ENCODE data around the gene IFNLR1.
A peak's percentile ranks its signal among the peaks of the same experiment; 100 is the strongest.

The IFNLR1 gene

DNA sequence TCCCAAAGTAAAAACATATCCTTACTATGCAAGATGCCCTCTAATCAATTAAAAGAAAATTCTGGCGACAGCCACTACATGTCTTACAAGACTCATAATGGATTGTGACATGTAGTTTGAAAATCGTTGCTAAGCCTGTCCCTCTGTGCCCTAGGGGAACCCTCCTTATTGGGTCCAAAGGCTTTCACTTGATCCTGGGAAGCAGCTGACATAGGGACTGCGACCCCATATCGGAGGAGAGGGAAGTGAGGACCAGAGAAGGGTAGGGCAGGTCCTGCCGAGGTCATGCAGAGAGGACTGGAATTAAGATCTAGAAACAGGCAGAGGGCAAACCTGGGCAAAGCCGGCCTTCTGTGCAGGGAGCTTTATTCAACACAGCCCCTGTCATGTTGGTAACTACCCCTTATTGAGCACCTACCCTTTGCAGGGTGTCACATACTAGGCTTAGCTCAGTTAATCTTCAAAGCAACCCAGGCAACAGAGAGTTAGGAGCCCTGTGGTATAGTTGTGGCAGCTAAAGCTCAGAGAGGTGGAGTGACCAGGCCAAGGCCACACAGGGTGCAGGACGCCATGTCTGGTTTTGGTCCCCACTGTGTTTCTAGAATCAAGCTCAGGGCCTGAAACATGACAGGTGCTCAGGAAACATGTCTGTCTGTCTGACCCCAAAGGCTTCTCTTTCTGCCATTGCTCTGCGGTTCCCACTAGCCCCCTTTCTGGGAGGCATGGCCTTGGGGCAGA is 18.4 kb upstream of the IFNLR1 start:
- no peak for DNase-seq (ENCODE audit: low read depth)

DNA sequence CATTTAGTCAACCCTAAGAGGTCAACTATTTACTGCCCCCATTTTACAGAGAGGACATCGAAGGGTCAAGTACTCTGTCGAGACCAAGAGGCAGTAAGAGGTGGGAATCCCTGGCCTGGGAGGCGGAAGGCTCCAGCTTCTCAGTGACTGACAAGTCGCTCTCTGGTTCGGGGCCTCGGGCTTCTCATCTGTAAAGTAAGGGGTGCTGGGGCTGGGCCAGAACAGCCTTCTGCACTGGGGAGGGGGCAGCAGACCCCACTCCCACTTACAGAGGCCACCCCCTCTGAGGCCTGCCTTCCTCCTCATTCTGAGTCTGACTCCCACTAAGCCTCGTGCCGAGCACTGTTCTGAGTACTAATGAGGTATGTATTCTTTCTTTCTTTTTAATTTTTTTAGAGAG is 17.0 kb upstream of the IFNLR1 start:
- DNase-seq (ENCODE audit: low read depth) = no peak

GRCh38 chr1:24203404-24203803 is 16.3 kb upstream of the IFNLR1 start:
- no peak for DNase-seq (ENCODE audit: low read depth)

GRCh38 chr1:24202987-24203386 is 15.9 kb upstream of the IFNLR1 start:
- no peak for DNase-seq (ENCODE audit: low read depth)

DNA sequence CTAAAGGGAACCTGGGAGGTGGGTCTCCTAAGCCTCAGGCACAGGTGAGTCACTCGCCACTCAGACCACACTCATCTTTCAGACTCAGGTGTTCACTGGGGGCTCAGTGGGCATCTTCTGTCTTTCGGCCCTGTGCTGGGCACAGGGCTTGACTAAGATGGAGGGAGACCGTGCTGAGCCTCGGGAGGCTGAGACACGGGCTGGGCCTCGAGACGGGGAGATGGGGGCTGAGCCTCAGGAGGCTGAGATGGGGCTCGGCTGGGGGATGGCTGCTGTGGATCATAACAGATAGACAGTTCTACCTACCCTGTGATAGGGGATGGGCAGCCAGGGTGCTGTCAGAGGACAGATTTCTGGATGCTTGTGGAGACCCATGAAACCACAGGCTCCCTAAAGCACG is 15.5 kb upstream of the IFNLR1 start:
- no peak for DNase-seq (ENCODE audit: low read depth)

- DNase-seq (ENCODE audit: low read depth) = peak; percentile 29
Measured at GRCh38 chr1:24201941-24202440, 14.9 kb upstream of the IFNLR1 start.

GRCh38 chr1:24199291-24199900 is 12.3 kb upstream of the IFNLR1 start:
- peak; percentile 61 for DNase-seq (ENCODE audit: low read depth)

DNA sequence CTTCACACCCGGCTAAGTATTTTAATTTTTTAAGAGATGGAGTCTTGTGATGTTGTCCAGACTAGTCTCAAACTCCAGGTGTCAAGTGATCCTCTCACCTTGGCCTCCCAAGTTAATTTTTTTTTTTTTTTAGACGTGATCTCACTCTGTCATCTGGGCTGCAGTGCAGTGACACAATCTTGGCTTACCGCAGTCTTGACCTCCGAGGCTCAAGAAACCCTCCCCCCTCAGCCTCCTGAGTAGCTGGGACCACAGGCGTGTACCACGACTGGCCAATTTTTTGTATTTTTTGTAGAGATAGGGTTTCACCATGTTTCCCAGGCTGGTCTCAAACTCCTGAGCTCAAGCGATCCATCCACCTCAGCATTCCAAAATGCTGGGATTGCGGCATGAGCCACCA is 11.7 kb upstream of the IFNLR1 start:
- DNase-seq (ENCODE audit: low read depth) = no peak

GRCh38 chr1:24195874-24196273 is 8.8 kb upstream of the IFNLR1 start:
- DNase-seq (ENCODE audit: low read depth) = no peak

- DNase-seq (ENCODE audit: low read depth) = no peak
Measured at GRCh38 chr1:24195136-24195535, 8.0 kb upstream of the IFNLR1 start.

GRCh38 chr1:24193046-24193445 is 6.0 kb upstream of the IFNLR1 start:
- no peak for DNase-seq (ENCODE audit: low read depth)

- no peak for DNase-seq (ENCODE audit: low read depth)
Measured at GRCh38 chr1:24191860-24192259, 4.8 kb upstream of the IFNLR1 start.

GRCh38 chr1:24190983-24191461 is 3.9 kb upstream of the IFNLR1 start:
- DNase-seq (ENCODE audit: low read depth) = no peak

GRCh38 chr1:24189528-24189927 is 2.4 kb upstream of the IFNLR1 start:
- DNase-seq (ENCODE audit: low read depth) = no peak

DNA sequence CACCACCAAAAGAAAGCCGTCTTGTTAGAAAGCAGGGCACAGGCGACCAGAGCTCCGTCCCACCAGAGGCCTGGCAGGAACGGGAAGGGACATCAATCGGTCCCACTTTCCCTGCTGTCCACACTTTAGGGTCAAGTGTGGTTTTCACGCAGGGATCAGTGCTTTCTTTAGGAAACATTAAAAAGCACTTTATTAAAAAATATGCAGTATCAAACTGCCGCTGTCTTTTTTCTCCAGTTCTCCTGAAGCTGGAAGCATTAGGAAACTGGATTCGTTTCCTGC is 437 bp downstream of the IFNLR1 start:
- DNase-seq (ENCODE audit: low read depth) = no peak

DNA sequence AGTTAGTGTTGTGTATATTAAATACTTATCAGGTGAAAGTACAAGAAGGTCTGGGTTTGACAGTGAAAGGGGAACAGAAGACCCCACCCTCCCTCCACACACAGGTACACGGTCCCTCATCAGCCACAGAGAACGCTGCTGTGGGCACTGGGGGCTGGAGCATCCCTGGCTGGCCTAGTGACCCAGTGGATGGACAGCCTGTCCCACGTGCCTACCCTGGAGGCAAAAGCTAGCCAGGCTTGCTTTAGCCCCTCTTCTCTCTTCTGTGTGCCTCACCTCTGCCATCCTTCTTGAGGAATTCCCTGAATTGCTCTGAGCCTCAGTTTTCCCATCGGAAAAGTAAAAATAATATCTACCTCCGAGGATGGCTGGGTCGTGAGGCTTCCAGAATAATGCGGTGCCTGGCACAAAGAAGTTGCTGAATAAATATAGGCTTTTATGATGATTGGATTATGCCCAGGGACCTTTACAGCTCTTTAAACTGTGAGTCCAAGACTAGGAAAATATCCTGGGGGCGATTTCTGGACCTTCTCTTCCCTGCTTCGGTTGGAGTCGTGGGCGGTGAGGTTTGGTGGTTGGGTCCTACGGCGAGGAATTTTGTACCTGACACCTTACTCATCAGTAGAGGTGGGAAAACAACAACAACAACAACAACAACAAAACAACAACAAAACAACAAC is 918 bp downstream of the IFNLR1 start:
- DNase-seq (ENCODE audit: low read depth) = no peak

DNA sequence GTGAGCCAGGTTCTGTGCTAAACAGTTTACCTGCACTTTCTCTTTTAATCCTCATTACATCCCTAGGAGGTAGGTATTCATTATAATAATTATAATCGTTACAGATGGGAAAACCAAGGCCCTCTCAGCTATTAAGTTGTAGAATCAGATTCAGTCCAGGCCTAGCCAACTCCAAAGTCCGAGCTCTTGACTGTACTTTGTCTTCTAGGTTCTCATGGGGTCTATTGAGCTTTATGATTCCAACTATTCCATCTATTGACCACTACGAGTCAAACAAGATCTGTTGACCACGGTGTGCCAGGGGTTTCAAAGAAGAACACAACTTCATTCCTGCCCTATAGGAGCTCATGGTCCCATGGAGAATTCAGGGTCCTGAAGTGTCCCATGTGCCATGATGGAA is 2.0 kb downstream of the IFNLR1 start:
- DNase-seq (ENCODE audit: low read depth) = no peak

- no peak for DNase-seq (ENCODE audit: low read depth)
Measured at GRCh38 chr1:24182061-24182460, 5.0 kb downstream of the IFNLR1 start.

DNA sequence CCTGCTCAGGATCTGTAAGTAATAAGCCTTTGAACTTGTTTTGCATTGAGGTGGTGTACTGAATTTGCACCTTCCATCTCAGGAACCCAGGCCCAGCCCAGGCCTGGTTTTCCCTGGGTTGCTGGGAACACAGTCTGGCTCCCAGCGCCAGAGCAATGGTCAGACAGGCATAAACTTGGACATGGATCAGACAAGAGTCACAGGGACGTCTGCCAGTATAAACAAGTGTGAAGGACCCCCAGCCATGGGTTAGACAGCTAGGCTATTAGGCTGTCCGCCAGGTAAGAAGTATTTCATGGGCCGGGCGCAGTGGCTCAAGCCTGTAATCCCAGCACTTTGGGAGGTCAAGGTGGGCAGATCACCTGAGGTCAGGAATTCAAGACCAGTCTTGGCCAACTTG is 5.5 kb downstream of the IFNLR1 start:
- no peak for DNase-seq (ENCODE audit: low read depth)

GRCh38 chr1:24180676-24181075 is 6.4 kb downstream of the IFNLR1 start:
- DNase-seq (ENCODE audit: low read depth) = no peak

- no peak for DNase-seq (ENCODE audit: low read depth)
Measured at GRCh38 chr1:24179251-24179840, 7.7 kb downstream of the IFNLR1 start.

GRCh38 chr1:24178407-24178806 is 8.7 kb downstream of the IFNLR1 start:
- DNase-seq (ENCODE audit: low read depth) = no peak

- DNase-seq (ENCODE audit: low read depth) = no peak
Measured at GRCh38 chr1:24177161-24177560, 9.9 kb downstream of the IFNLR1 start.

All from activated T-helper 1 cell treated with Interleukin-2 at 50 U/mL for 16 hours (primary cell).